ENCODE data around the gene C10orf67. TPM values are rescaled to one million over a fixed set of nuclear protein-coding genes. Genes with fewer than 3 reads are reported as not detected.

The C10orf67 gene
- total and polyA plus RNA-seq, 2 experiments from 2014 or later = 0.16 TPM; not detected in 1

- no peaks in the 10 kb centered on the region; the same call in 2 of the 3 replicates for H3K9me3 Mint-ChIP-seq
Observed at GRCh38 chr10:23174074-23174976, 170.3 kb downstream of the C10orf67 start.

GRCh38 chr10:23173214-23174073 is 171.2 kb downstream of the C10orf67 start:
- Mint-ChIP-seq H3K27me3 (ENCODE audit: insufficient read depth, low read depth, poor library complexity) (peaks cover 96% of the 10 kb centered on the region), H3K4me3 (peak overlapping the region; percentile 72), H3K36me3 (ENCODE audit: low read depth) (no peaks in the 10 kb centered on the region), H3K4me1 (peaks cover 17% of the 10 kb centered on the region), H3K9me3 (no peaks in the 10 kb centered on the region; the same call in 2 of the 3 replicates), H3K27ac (no peak overlapping the region)
- Histone ChIP-seq H3K27ac (ENCODE audit: low read depth) (no peak overlapping the region), H4K20me1 (replicated peaks; ENCODE audit: insufficient read depth) (peaks cover 19% of the 10 kb centered on the region; the same call in 1 of the 2 replicates), H3K4me2 (peak overlapping the region; percentile 67), H2AFZ (peak overlapping the region; percentile 90), H3K4me1 (ENCODE audit: insufficient read depth) (peaks cover 27% of the 10 kb centered on the region; the same call in 1 of the 2 replicates), H3K36me3 (ENCODE audit: insufficient read depth) (no peaks in the 10 kb centered on the region), H3K27me3 (ENCODE audit: insufficient read depth) (peaks cover 100% of the 10 kb centered on the region), H3F3A (replicated peaks; ENCODE audit: low read depth) (peaks cover 6% of the 10 kb centered on the region), H3K4me3 (peak overlapping the region; percentile 46), H3K9me2 (ENCODE audit: insufficient read depth) (no peaks in the 10 kb centered on the region), H3K79me2 (replicated peaks; ENCODE audit: insufficient read depth) (no peaks in the 10 kb centered on the region)
- ATAC-seq = peak; percentile 66
- TF ChIP-seq REST (IDR thresholded peaks at IDR 0.05; ENCODE audit: unreplicated experiment) = no peak
- TF ChIP-seq EZH2phosphoT487 (IDR thresholded peaks at IDR 0.05; ENCODE audit: unreplicated experiment) = peak; percentile 52
- TF ChIP-seq ZNF331 (CRISPR knock-in tag; IDR thresholded peaks at IDR 0.05; ENCODE audit: low read depth) = no peak
- TF ChIP-seq POLR2AphosphoS5 (IDR thresholded peaks at IDR 0.05; ENCODE audit: low read depth) = no peak
- peak; percentile 71 for TF ChIP-seq EZH2 (IDR thresholded peaks at IDR 0.05; ENCODE audit: low read depth, unreplicated experiment)
- TF ChIP-seq ZNF114 (CRISPR knock-in tag; IDR thresholded peaks at IDR 0.05) = no peak
- peak; percentile 7 to 22; a peak in 1 of 4 replicates for TF ChIP-seq CTCF (conservative IDR thresholded peaks at IDR 0.05; ENCODE audit: low read depth in 2 of 2)
- no peak for TF ChIP-seq ETS1 (IDR thresholded peaks at IDR 0.05)
- peak; percentile 81 for DNase-seq (ENCODE audit: low spot score)

More at GRCh38 chr10:23174074-23174976, 170.3 kb downstream of the C10orf67 start:
- Histone ChIP-seq H4K20me1 (replicated peaks; ENCODE audit: insufficient read depth) (peaks cover 19% of the 10 kb centered on the region; the same call in 1 of the 2 replicates), H3K27ac (ENCODE audit: low read depth) (no peak overlapping the region), H3K4me1 (ENCODE audit: insufficient read depth) (peaks cover 27% of the 10 kb centered on the region; the same call in 1 of the 2 replicates), H2AFZ (peak overlapping the region; percentile 90), H3K36me3 (ENCODE audit: insufficient read depth) (no peaks in the 10 kb centered on the region), H3F3A (replicated peaks; ENCODE audit: low read depth) (peaks cover 6% of the 10 kb centered on the region), H3K4me3 (peak overlapping the region; percentile 46), H3K9me2 (ENCODE audit: insufficient read depth) (no peaks in the 10 kb centered on the region), H3K4me2 (peak overlapping the region; percentile 67), H3K27me3 (ENCODE audit: insufficient read depth) (peaks cover 100% of the 10 kb centered on the region), H3K79me2 (replicated peaks; ENCODE audit: insufficient read depth) (no peaks in the 10 kb centered on the region)
- TF ChIP-seq EZH2 (IDR thresholded peaks at IDR 0.05; ENCODE audit: low read depth, unreplicated experiment) = peak; percentile 96
- no peak for TF ChIP-seq STAT1 (IDR thresholded peaks at IDR 0.05; ENCODE audit: unreplicated experiment)
- peak; percentile 70 for TF ChIP-seq EZH2phosphoT487 (IDR thresholded peaks at IDR 0.05; ENCODE audit: unreplicated experiment)
- peak; percentile 39 for ATAC-seq
- Mint-ChIP-seq H3K4me1 (peaks cover 17% of the 10 kb centered on the region), H3K27me3 (ENCODE audit: insufficient read depth, low read depth, poor library complexity) (peaks cover 96% of the 10 kb centered on the region), H3K27ac (no peak overlapping the region), H3K36me3 (ENCODE audit: low read depth) (no peaks in the 10 kb centered on the region), H3K4me3 (peak overlapping the region; percentile 66)
- peak; percentile 49 for DNase-seq (ENCODE audit: low spot score)
